DND-41 (cell line): ENCODE results near the gene NPY4R2.
"Not testable (repeated sequence)": the region's sequence is repeated elsewhere in the genome, so short reads cannot be mapped to it uniquely, and the experiment has no call there.

ENCODE experiments used
- EZH2 ChIP-seq: IDR thresholded peaks from 3 replicates; pipeline ENCODE4 v1.6.1; 2012; ENCODE audit warnings: borderline replicate concordance, low read depth, mild to moderate bottlenecking, moderate library complexity, low read length, inconsistent platforms; ENCODE audit not compliant: severe bottlenecking
- TF ChIP-seq, protein P1 (sequence below): IDR thresholded peaks from 2 replicates; pipeline ENCODE4 v1.5.1; 2012; ENCODE audit warnings: borderline replicate concordance, low read length, moderate library complexity, mild to moderate bottlenecking; ENCODE audit not compliant: poor library complexity, severe bottlenecking; ENCODE audit errors: extremely low read depth

DNA sequence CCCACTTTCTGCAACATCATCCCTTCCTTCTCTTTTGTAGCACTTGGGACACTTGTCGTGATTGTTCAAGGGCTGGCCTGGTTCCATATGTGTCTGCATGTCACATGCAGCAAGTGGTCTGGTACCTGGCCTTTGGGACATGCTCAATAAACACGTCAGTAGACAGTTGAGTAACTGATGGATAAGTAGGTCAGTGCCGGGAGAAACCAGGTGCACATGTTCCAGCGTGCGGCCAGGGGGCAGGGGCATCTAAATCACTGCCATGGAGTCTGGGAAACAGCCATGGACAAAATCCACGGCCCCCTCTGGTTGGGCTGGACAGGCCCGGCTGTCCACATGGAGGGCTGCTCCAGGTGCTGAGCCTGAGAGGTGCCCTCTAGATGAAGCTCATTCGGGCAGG lies 47.6 kb upstream of the NPY4R2 start:
- TF ChIP-seq, protein P1, sequence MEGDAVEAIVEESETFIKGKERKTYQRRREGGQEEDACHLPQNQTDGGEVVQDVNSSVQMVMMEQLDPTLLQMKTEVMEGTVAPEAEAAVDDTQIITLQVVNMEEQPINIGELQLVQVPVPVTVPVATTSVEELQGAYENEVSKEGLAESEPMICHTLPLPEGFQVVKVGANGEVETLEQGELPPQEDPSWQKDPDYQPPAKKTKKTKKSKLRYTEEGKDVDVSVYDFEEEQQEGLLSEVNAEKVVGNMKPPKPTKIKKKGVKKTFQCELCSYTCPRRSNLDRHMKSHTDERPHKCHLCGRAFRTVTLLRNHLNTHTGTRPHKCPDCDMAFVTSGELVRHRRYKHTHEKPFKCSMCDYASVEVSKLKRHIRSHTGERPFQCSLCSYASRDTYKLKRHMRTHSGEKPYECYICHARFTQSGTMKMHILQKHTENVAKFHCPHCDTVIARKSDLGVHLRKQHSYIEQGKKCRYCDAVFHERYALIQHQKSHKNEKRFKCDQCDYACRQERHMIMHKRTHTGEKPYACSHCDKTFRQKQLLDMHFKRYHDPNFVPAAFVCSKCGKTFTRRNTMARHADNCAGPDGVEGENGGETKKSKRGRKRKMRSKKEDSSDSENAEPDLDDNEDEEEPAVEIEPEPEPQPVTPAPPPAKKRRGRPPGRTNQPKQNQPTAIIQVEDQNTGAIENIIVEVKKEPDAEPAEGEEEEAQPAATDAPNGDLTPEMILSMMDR, result not testable (repeated sequence)
- TF ChIP-seq EZH2, result not testable (repeated sequence)
